Mesothelial cell of epicardium (in vitro differentiated cells): ENCODE results near the gene ITGBL1. TPM values are rescaled to one million over a fixed set of nuclear protein-coding genes. Genes with fewer than 3 reads are reported as not detected.
A peak's percentile ranks its signal among the peaks of the same experiment; 100 is the strongest.

Experiments
- DNase-seq, 2 experiments: peaks; one replicate each; pipeline ENCODE4 v3.0.0; 2021; ENCODE audit warnings: low spot score in 2 of 2; ENCODE audit not compliant: unreplicated experiment in 2 of 2
- H3K27ac Mint-ChIP-seq: 2 replicates; pipeline ENCODE4 v1.8.0; 2021; ENCODE audit warnings: mixed read lengths
- H3K27me3 Mint-ChIP-seq: 2 replicates; pipeline ENCODE4 v1.8.0; 2021; ENCODE audit warnings: low read depth, mixed read lengths
- H3K36me3 Mint-ChIP-seq: 2 replicates; pipeline ENCODE4 v1.8.0; 2021; ENCODE audit warnings: mixed read lengths
- H3K4me1 Mint-ChIP-seq: 2 replicates; pipeline ENCODE4 v1.8.0; 2021; ENCODE audit warnings: mixed read lengths
- H3K4me3 Mint-ChIP-seq: 2 replicates; pipeline ENCODE4 v1.8.0; 2021; ENCODE audit warnings: mild to moderate bottlenecking, moderate library complexity, mixed read lengths
- H3K9me3 Mint-ChIP-seq: 2 replicates; pipeline ENCODE4 v1.8.0; 2021; ENCODE audit warnings: mixed read lengths
- total RNA-seq: library from RNA; stranded (reverse); gene quantifications from 3 replicates; pipeline ENCODE4 v1.2.1, GENCODE V29; 2021
- TF ChIP-seq, protein P1 (sequence below): fragments of 200-600 bp; sonication (generic); IDR thresholded peaks from one replicate; pipeline ENCODE4 v1.5.0; 2021; ENCODE audit warnings: antibody characterized with exemption; ENCODE audit not compliant: unreplicated experiment

Gene ITGBL1
- total RNA-seq, 1 donor from 2014 or later, result 0.07 TPM

- TF ChIP-seq, protein P1, sequence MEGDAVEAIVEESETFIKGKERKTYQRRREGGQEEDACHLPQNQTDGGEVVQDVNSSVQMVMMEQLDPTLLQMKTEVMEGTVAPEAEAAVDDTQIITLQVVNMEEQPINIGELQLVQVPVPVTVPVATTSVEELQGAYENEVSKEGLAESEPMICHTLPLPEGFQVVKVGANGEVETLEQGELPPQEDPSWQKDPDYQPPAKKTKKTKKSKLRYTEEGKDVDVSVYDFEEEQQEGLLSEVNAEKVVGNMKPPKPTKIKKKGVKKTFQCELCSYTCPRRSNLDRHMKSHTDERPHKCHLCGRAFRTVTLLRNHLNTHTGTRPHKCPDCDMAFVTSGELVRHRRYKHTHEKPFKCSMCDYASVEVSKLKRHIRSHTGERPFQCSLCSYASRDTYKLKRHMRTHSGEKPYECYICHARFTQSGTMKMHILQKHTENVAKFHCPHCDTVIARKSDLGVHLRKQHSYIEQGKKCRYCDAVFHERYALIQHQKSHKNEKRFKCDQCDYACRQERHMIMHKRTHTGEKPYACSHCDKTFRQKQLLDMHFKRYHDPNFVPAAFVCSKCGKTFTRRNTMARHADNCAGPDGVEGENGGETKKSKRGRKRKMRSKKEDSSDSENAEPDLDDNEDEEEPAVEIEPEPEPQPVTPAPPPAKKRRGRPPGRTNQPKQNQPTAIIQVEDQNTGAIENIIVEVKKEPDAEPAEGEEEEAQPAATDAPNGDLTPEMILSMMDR, result no peak
- Mint-ChIP-seq H3K9me3 (peaks cover 4% of the 10 kb centered on the region), H3K27me3 (no peaks in the 10 kb centered on the region), H3K4me1 (peaks cover 9% of the 10 kb centered on the region), H3K27ac (no peak overlapping the region), H3K4me3 (no peak overlapping the region), H3K36me3 (no peaks in the 10 kb centered on the region)
- no peak for DNase-seq
Observed at GRCh38 chr13:101473458-101473857, 21.0 kb downstream of the ITGBL1 start.

DNA sequence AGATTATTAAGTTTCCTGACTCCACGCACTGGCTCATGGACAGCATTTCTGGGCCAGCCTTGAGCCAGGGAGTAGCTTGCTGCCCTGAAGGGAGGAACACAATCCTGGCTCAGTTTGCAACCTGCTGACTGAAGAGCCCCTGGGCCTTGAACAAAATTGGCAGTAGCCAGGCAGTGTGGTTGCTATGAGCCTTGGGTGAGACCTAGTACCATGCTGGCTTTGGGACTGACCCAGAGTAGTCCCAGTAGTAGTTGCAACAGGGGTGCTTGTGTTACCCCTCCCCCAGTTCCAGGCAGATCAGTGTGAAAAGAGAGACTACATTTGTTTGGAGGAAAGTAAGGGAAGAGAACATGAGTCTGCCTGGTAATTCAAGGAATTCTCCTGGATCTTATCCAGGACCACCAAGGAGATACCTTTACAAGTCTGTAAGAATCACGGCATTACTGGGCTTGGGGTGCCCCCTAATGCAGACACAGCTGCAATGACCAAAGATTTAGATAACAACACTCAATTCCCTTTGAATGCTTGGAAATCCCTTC lies 22.0 kb downstream of the ITGBL1 start:
- peak in 1 of 2 experiments; percentile 53 for DNase-seq
- H3K27ac Mint-ChIP-seq, result no peak overlapping the region
- no peak overlapping the region for H3K4me3 Mint-ChIP-seq
- TF ChIP-seq, protein P1, result no peak
- H3K9me3 Mint-ChIP-seq, result peaks cover 13% of the 10 kb centered on the region
- H3K27me3 Mint-ChIP-seq, result no peaks in the 10 kb centered on the region
- H3K36me3 Mint-ChIP-seq, result no peaks in the 10 kb centered on the region
- H3K4me1 Mint-ChIP-seq, result peaks cover 9% of the 10 kb centered on the region

- H3K4me3 Mint-ChIP-seq, result no peak overlapping the region
- TF ChIP-seq, protein P1, result no peak
- peaks cover 7% of the 10 kb centered on the region for H3K4me1 Mint-ChIP-seq
- DNase-seq, result no peak
- peaks cover 15% of the 10 kb centered on the region for H3K9me3 Mint-ChIP-seq
- no peaks in the 10 kb centered on the region for H3K27me3 Mint-ChIP-seq
- H3K36me3 Mint-ChIP-seq, result no peaks in the 10 kb centered on the region
- no peak overlapping the region for H3K27ac Mint-ChIP-seq
Observed at GRCh38 chr13:101475536-101475935, 23.1 kb downstream of the ITGBL1 start.

- Mint-ChIP-seq H3K4me3 (no peak overlapping the region), H3K27ac (no peak overlapping the region), H3K36me3 (no peaks in the 10 kb centered on the region), H3K4me1 (no peaks in the 10 kb centered on the region), H3K27me3 (no peaks in the 10 kb centered on the region), H3K9me3 (peaks cover 19% of the 10 kb centered on the region)
- DNase-seq, result no peak
- TF ChIP-seq, protein P1, result no peak
Observed at GRCh38 chr13:101481421-101481820, 28.9 kb downstream of the ITGBL1 start.

GRCh38 chr13:101486708-101487437 lies 34.4 kb downstream of the ITGBL1 start:
- TF ChIP-seq, protein P1, result no peak
- Mint-ChIP-seq H3K36me3 (no peaks in the 10 kb centered on the region), H3K4me1 (peaks cover 30% of the 10 kb centered on the region), H3K27me3 (no peaks in the 10 kb centered on the region), H3K27ac (no peak overlapping the region), H3K9me3 (peaks cover 4% of the 10 kb centered on the region), H3K4me3 (no peak overlapping the region)
- no peak for DNase-seq
